Thymus (tissue), 11 donors: ENCODE data around the gene DAAM1. TPM values are rescaled to one million over a fixed set of nuclear protein-coding genes. Genes with fewer than 3 reads are reported as not detected.

ENCODE experiments used
- DNase-seq, 9 donors: peaks; one replicate each; pipeline ENCODE4 v3.0.0-alpha.2; 2013; ENCODE audit warnings: low spot score in 9 of 9, low read depth in 6 of 9, missing footprints in 1 of 9
- H3K27ac ChIP-seq, 2 donors: one replicate each; pipeline ENCODE4 v1.5.1; 2013; ENCODE audit warnings: control low read depth in 1 of 2, low read depth in 1 of 2, low read length in 1 of 2, mild to moderate bottlenecking in 1 of 2, moderate library complexity in 1 of 2
- H3K27me3 ChIP-seq, 2 donors: one replicate each; pipeline ENCODE4 v1.5.1; 2013; ENCODE audit warnings: low read length in 1 of 2; ENCODE audit not compliant: control insufficient read depth in 2 of 2, insufficient read depth in 1 of 2
- H3K36me3 ChIP-seq, 2 donors: one replicate each; pipeline ENCODE4 v1.5.1; 2013; ENCODE audit warnings: low read length in 1 of 2, mild to moderate bottlenecking in 1 of 2, moderate library complexity in 1 of 2; ENCODE audit not compliant: control insufficient read depth in 2 of 2, insufficient read depth in 2 of 2
- H3K4me1 ChIP-seq, 2 donors: one replicate each; pipeline ENCODE4 v1.5.1; 2013; ENCODE audit warnings: low read length in 2 of 2; ENCODE audit not compliant: control insufficient read depth in 2 of 2, insufficient read depth in 2 of 2
- H3K4me3 ChIP-seq, 2 donors: one replicate each; pipeline ENCODE4 v1.5.1; 2013; ENCODE audit warnings: low read length in 2 of 2, control low read depth in 1 of 2, mild to moderate bottlenecking in 1 of 2
- H3K9me3 ChIP-seq, 2 donors: one replicate each; pipeline ENCODE4 v1.5.1; 2013; ENCODE audit warnings: low read length in 1 of 2, mild to moderate bottlenecking in 1 of 2; ENCODE audit not compliant: control insufficient read depth in 2 of 2, insufficient read depth in 1 of 2
- WGBS: extraction: QIAGEN DNeasy Blood & Tissue Kit; methylation state at CpG from one replicate; pipeline ENCODE4 v1.1.7; 2013; 5-methylcytosine and 5-hydroxymethylcytosine counted together
- polyA plus RNA-seq: library from polyadenylated mRNA; stranded (reverse); fragments of 200-250 nt; gene quantifications from one replicate; pipeline ENCODE4 v1.2.3, GENCODE V29; 2013
- total RNA-seq: library from RNA; stranded (reverse); fragments of 120-200 nt; gene quantifications from one replicate; pipeline ENCODE4 v1.2.4, GENCODE V29; 2013
- donor health status: healthy.

Gene DAAM1
- total and polyA plus RNA-seq, 2 donors: 8.9 to 11.3 TPM

DNA sequence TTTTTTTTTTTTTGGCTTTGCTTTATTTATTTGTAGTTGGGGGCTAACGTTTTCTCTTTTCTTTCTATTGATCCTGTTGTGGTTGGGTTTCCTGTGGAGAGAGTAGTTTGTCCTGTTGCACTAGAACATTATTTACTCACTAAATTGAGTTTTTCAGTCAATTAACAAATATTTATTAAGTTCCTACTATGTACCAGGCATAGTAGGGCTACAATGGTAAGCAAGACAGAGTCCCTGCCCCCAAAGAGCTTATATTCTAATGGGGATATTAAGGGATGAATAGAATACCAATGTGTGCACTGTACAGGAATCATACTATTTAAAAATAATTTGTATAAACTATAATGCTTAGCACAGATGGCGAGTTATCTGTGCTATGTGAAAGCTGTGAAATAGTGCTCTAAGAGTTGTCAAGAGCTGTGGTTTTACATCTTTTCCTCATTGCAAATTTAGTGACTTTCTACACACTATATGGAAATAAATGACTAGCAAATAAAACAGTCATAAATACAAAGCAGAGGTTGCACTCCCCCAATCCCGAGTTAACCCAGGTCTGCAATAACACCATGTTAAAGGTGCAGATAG lies 181.8 kb downstream of the DAAM1 start:
- Histone ChIP-seq H3K27ac (no peak overlapping the region), H3K4me3 (no peak overlapping the region), H3K36me3 (no peaks in the 10 kb centered on the region), H3K27me3 (no peaks in the 10 kb centered on the region), H3K4me1 (no peaks in the 10 kb centered on the region), H3K9me3 (no peaks in the 10 kb centered on the region)
- 93% methylated on average over 3 of the region's 3 CpGs for WGBS
- DNase-seq: no peak

DNA sequence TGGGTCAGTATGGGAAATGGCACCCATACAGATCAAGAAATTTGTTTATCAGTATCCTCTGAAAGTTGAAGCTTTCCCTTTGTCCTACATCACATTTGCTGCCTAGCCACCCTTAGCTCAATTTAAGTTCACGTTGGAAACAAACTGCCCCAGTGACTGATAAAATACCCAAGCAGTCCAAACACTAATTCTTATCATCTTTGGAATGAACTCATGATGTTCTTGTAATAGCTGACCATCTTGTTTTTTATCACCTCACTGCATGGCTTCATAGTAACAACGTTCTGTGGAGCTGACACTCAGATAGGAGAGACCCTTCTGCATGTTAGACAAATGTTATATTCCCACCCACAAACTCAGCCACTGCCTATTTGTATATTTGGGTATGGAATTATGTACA lies 183.3 kb downstream of the DAAM1 start:
- Histone ChIP-seq H3K4me3 (no peak overlapping the region), H3K9me3 (no peaks in the 10 kb centered on the region), H3K27me3 (no peaks in the 10 kb centered on the region), H3K36me3 (no peaks in the 10 kb centered on the region), H3K4me1 (no peaks in the 10 kb centered on the region), H3K27ac (no peak overlapping the region)
- no peak for DNase-seq
- WGBS: 95% methylated on average over 2 of the region's 2 CpGs

DNA sequence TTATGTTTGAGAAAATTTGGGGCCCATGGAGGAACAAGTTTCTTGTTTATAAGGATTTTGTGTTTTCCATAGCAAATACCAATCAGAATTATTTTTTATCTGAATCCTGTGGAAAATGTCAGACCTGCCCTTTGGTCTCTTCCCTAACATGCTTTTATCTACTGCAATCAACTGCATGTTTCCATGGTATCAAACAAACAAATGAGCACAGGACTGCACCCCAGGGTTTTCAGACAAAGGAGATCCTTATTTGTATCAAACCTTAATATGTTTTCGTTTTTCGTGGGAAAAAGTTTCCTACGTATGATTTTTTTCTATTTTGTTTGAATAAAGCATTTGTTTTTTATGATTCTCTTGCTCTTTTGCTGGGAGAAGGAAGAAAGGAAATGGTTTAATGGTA lies 185.6 kb downstream of the DAAM1 start:
- Histone ChIP-seq H3K36me3 (no peaks in the 10 kb centered on the region), H3K9me3 (no peaks in the 10 kb centered on the region), H3K4me1 (no peaks in the 10 kb centered on the region), H3K27ac (no peak overlapping the region), H3K27me3 (no peaks in the 10 kb centered on the region), H3K4me3 (no peak overlapping the region)
- WGBS: 94% methylated on average over 3 of the region's 3 CpGs
- no peak for DNase-seq

DNA sequence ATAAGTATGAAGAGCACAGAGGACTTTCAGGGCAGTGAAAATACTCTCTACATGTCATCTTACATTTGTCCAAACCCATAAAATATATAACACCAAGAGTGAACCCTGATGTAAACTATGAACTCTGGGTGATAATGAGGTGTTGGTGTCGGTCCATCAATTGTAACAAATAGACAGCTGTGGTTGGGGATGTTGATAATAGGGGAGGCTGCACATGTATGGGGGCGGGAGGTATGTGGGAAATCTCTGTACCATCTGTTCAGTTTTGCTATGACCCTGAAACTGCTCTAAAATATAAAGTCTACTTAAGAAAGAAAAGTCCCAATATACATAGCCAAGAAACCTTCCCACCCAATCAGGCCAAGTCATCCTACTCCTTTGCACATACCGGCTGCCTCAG lies 188.2 kb downstream of the DAAM1 start:
- 96% methylated on average over 3 of the region's 3 CpGs for WGBS
- Histone ChIP-seq H3K4me3 (no peak overlapping the region), H3K27ac (no peak overlapping the region), H3K9me3 (no peaks in the 10 kb centered on the region), H3K36me3 (no peaks in the 10 kb centered on the region), H3K27me3 (no peaks in the 10 kb centered on the region), H3K4me1 (no peaks in the 10 kb centered on the region)
- no peak for DNase-seq

DNA sequence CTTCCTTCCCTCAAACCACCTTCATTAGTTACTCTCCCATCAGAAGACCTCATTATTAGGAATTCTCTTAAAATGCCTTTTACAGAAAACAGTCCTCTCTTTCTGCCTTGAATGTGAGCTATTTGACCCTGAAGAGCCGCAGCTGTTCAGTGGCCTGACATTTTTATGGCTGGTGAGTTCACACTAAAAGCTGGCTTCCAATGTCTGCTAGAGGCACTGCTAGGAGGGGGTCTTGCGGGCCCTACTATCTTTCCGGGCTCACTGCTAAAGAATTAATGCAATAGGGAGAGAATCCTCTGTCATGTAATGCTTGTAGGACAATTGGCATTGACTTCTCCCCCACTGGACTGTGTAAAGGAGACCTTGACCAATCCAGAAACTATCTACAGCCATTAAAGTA lies 189.0 kb downstream of the DAAM1 start:
- no peaks in the 10 kb centered on the region for H3K27me3 ChIP-seq
- H3K36me3 ChIP-seq: no peaks in the 10 kb centered on the region
- no peak overlapping the region for H3K27ac ChIP-seq
- no peak overlapping the region for H3K4me3 ChIP-seq
- no peak for DNase-seq
- H3K9me3 ChIP-seq: no peaks in the 10 kb centered on the region
- 97% methylated on average over 3 of the region's 3 CpGs for WGBS
- H3K4me1 ChIP-seq: no peaks in the 10 kb centered on the region

DNA sequence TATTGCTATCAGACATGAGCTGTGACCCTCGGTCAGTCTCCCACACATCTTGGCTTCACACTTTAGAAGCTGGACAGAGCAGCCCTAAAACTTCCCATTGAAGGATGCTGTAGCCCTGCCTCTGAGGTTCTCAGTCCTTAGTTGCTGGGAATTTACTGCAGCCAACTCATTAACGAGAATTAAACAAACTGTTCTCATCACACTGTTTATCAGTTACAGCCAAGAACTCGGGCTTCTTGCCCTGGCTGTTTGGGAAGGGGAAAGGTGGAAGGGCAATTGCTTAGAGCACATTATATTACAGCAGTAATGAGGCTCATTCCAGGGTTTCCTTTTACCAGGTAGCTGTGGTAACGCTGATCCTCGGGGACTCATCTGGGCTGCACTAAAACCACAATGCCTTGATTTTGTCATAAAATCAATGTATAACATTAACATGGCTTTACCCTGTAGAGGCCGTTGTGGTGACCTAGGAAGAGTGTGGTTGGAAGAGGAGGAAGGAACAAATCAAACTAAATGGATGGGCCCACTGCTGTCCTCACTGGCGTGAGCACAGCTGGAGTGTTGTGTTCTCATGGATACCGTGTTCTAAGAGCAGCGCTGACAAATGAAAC lies 189.6 kb downstream of the DAAM1 start:
- Histone ChIP-seq H3K4me1 (no peaks in the 10 kb centered on the region), H3K27me3 (no peaks in the 10 kb centered on the region), H3K9me3 (no peaks in the 10 kb centered on the region), H3K36me3 (no peaks in the 10 kb centered on the region), H3K4me3 (no peak overlapping the region), H3K27ac (no peak overlapping the region)
- no peak for DNase-seq
- WGBS: 83% methylated on average over 9 of the region's 9 CpGs

DNA sequence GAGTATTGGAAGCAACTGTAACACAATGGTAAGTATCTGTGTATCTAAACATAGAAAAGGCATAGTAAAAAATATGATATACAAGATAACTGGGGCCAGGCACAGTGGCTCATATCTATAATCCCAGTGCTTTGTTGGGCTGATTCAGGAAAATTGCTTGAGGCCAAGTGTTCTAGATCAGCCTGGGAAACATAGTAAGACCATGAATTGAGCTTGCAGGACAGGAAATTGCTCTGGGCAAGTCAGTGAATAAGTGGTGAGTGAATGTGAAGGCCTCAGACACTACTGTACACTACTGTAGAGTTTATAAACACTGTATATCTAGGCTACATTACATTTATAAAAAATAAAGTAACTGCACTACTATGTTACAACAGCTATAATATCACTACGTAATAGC lies 201.5 kb downstream of the DAAM1 start:
- no peak for DNase-seq
- H3K27ac ChIP-seq: no peak overlapping the region

DNA sequence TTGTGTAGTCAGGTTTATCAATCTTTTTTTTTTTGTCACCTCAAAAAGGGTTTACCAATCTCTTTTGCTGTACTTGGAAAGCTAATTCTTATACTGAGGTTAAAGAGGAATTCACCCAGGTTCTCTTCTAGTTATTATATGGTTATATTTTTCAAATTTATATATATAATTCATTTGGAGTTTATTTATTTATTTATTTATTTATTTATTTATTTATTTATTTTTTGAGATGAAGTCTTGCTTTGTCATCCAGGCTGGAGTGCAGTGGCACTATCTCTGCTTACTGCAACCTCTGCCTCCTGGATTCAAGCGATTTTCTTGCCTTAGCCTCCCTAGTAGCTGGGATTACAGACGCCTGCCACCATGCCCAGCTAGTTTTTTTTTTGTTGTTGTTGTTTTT lies 202.9 kb downstream of the DAAM1 start:
- WGBS: over 99% methylated on average over 2 of the region's 2 CpGs
- Histone ChIP-seq H3K27me3 (no peaks in the 10 kb centered on the region), H3K4me3 (no peak overlapping the region), H3K4me1 (no peaks in the 10 kb centered on the region), H3K36me3 (no peaks in the 10 kb centered on the region), H3K9me3 (no peaks in the 10 kb centered on the region), H3K27ac (no peak overlapping the region)
- no peak for DNase-seq

More for the DNA sequence above, 201.5 kb downstream of the DAAM1 start:
- Histone ChIP-seq H3K36me3 (no peaks in the 10 kb centered on the region), H3K4me1 (no peaks in the 10 kb centered on the region), H3K27me3 (no peaks in the 10 kb centered on the region), H3K9me3 (no peaks in the 10 kb centered on the region), H3K4me3 (no peak overlapping the region)
- 97% methylated on average over 1 of the region's 1 CpG for WGBS

DNA sequence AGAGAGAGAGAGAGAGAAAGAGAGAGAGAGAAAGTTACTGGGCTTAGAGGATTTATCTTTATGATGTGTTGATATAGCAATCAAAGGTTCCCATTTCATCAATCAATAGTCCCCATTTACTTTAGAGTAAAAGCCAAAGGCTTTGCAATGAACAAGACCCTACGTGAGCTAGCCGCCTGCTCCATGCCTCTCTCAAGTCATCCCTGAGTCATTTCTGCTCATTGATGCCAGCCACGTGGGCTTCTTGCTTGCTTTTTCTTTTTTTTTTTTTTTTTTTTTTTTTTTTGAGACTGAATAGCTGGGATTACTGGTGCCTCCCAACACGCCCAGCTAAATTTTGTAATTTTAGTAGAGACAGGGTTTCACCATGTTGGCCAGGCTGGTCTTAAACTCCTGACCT lies 205.8 kb downstream of the DAAM1 start:
- Histone ChIP-seq H3K27me3 (no peaks in the 10 kb centered on the region), H3K36me3 (no peaks in the 10 kb centered on the region), H3K27ac (no peak overlapping the region), H3K4me3 (no peak overlapping the region), H3K9me3 (no peaks in the 10 kb centered on the region), H3K4me1 (peaks cover 4 to 5% of the 10 kb centered on the region in 2 donors)
- WGBS: 96% methylated on average over 4 of the region's 4 CpGs
- DNase-seq: no peak
